Measurements from ENCODE around the gene CCR6. TPM values are rescaled to one million over a fixed set of nuclear protein-coding genes. Genes with fewer than 3 reads are reported as not detected.

CCR6 gene
- total and polyA plus RNA-seq, 7 donors: 0.46 to 7.7 TPM; not detected in 5

DNA sequence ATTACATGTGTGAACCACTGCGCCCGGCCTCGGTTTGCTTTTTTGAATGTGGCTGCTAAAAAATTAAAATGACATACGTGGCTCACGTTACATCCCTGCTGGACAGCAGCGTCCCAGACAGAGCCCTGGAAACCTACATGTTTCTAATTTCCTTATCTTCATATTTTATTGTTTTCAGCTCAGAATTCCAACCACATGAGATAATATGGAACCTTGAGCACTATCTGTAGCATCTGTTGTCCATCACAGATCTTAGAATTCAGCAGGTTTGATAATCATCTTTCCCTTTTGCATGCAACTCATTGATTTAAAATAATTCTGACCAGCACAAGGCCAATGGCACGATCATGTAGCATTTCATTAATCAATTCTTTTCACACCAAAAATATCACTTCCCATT lies 25.9 kb upstream of the CCR6 start:
- intact Hi-C loops (cut with DNase I): no loop called here
- 93 to 96% methylated on average over 7 of the region's 7 CpGs for WGBS, 2 donors
- no peaks in the 10 kb centered on the region for H3K36me3 ChIP-seq
- TF ChIP-seq EP300 (IDR thresholded peaks at IDR 0.05) (no peak), POLR2AphosphoS5 (IDR thresholded peaks at IDR 0.05) (no peak), POLR2A (IDR thresholded peaks at IDR 0.05) (no peak)
- TF ChIP-seq, protein P1, sequence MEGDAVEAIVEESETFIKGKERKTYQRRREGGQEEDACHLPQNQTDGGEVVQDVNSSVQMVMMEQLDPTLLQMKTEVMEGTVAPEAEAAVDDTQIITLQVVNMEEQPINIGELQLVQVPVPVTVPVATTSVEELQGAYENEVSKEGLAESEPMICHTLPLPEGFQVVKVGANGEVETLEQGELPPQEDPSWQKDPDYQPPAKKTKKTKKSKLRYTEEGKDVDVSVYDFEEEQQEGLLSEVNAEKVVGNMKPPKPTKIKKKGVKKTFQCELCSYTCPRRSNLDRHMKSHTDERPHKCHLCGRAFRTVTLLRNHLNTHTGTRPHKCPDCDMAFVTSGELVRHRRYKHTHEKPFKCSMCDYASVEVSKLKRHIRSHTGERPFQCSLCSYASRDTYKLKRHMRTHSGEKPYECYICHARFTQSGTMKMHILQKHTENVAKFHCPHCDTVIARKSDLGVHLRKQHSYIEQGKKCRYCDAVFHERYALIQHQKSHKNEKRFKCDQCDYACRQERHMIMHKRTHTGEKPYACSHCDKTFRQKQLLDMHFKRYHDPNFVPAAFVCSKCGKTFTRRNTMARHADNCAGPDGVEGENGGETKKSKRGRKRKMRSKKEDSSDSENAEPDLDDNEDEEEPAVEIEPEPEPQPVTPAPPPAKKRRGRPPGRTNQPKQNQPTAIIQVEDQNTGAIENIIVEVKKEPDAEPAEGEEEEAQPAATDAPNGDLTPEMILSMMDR (IDR thresholded peaks at IDR 0.05): no peak
- H3K4me1 ChIP-seq: peaks cover 0 to under 1% (median 0%) of the 10 kb centered on the region in 4 donors
- H3K4me3 ChIP-seq: no peak overlapping the region
- no peak for DNase-seq
- H3K27me3 ChIP-seq: no peaks in the 10 kb centered on the region
- no peak overlapping the region for H3K27ac ChIP-seq
- no peaks in the 10 kb centered on the region for H3K9me3 ChIP-seq

DNA sequence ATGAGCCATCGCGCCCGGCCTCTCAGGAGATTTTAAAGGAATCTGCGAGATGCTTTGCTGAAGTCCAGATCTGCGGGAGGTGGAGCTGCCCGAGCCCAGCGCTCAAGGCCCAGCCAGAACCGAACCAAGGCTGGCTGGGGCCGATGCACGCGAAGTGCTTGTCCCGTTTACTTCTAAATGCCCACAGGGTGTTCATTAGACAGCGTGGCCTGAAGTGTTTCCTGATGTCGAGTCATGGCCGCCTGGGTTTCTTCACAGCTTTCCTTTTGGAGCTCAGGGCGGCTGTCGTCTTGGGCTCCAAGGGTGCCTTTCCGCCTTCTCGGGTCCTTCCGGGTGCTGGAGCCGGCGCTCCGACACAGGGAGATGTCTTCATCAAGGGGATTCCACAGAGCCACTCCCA lies 25.1 kb upstream of the CCR6 start:
- WGBS, 2 donors: 96 to 97% methylated on average over 23 of the region's 23 CpGs
- no peaks in the 10 kb centered on the region for H3K4me1 ChIP-seq

DNA sequence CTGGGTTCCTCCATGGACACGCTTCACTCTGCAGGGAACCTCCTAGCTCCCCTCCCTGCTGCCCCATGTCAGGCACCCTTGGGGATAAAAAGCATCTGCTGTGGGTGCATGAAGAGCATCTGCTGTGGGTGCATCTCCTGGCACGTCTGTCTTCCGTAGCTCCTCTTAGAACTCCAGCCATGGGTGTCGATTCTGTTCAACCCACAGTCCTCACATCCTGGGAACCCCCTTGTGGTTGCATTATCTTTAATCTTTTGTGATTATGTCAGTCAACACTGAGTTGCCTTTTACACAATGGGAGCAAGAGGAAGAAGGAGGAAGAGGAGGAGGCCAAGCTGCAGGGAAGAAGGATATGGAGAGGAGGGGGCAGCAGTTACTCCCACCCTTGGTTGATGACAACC lies 24.1 kb upstream of the CCR6 start:
- no peaks in the 10 kb centered on the region for H3K27me3 ChIP-seq
- no peaks in the 10 kb centered on the region for H3K9me3 ChIP-seq
- intact Hi-C loops (cut with DNase I): no loop called here
- H3K4me1 ChIP-seq: no peaks in the 10 kb centered on the region
- no peak for DNase-seq
- H3K4me3 ChIP-seq: no peak overlapping the region
- no peak for TF ChIP-seq EP300 (IDR thresholded peaks at IDR 0.05)
- TF ChIP-seq POLR2AphosphoS5 (IDR thresholded peaks at IDR 0.05): no peak
- 42 to 87% methylated on average over 4 of the region's 4 CpGs for WGBS, 2 donors
- H3K36me3 ChIP-seq: no peaks in the 10 kb centered on the region
- no peak overlapping the region for H3K27ac ChIP-seq

More for the DNA sequence above, 25.1 kb upstream of the CCR6 start:
- Histone ChIP-seq H3K4me3 (no peak overlapping the region), H3K9me3 (no peaks in the 10 kb centered on the region), H3K36me3 (no peaks in the 10 kb centered on the region), H3K27ac (no peak overlapping the region), H3K27me3 (no peaks in the 10 kb centered on the region)
- intact Hi-C loops (cut with DNase I): no loop called here
- no peak for DNase-seq
- TF ChIP-seq, protein P1 (IDR thresholded peaks at IDR 0.05): no peak
- TF ChIP-seq EP300 (IDR thresholded peaks at IDR 0.05) (no peak), POLR2A (IDR thresholded peaks at IDR 0.05) (no peak), POLR2AphosphoS5 (IDR thresholded peaks at IDR 0.05) (no peak)

DNA sequence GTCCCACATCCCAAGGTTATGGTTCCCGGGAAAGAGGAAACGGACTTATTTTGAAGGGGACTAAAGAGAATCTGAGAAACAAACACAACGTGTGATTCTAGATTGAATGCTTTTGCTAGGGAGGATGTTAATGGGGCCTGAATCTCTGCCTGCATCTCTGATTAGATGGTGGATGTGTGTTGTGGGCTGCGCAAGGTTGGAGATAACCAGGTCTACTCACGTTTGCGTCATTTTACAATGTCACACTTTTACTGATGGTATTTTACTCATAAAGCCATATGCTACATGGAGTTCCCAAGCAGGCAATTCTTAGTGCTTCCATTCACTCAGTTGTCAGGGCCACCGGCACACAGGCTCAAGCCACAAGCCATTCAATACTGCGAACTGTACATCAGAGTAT lies 23.2 kb upstream of the CCR6 start:
- Histone ChIP-seq H3K27me3 (no peaks in the 10 kb centered on the region), H3K9me3 (no peaks in the 10 kb centered on the region), H3K4me1 (no peaks in the 10 kb centered on the region), H3K36me3 (no peaks in the 10 kb centered on the region), H3K27ac (no peak overlapping the region), H3K4me3 (no peak overlapping the region)
- no peak for TF ChIP-seq POLR2A (IDR thresholded peaks at IDR 0.05)
- TF ChIP-seq, protein P1 (IDR thresholded peaks at IDR 0.05): no peak
- TF ChIP-seq EP300 (IDR thresholded peaks at IDR 0.05): no peak
- TF ChIP-seq POLR2AphosphoS5 (IDR thresholded peaks at IDR 0.05): no peak
- no peak for DNase-seq
- intact Hi-C loops (cut with DNase I): no loop called here
- 92% methylated on average over 8 of the region's 8 CpGs for WGBS, 2 donors

DNA sequence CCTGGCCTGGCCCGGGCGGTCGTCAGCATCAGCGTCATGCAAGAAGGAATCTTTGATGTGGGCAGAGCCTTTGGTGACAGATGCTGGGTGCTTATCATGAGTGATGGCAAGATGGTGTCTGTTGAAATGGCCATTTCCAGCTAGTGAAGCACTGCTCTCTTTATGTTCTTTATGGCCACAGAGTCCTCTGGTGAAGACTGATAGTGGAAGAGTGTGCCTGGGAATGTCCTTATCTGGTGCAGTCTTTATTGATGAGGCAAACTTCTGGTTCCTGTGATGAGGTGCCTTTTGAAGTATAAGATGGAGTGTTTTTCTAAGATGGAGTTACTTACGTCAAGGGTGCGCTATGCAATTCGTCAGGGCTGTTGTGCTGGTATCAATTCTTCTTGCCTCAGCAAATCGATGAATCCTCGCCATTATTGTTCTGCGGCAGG lies 22.6 kb upstream of the CCR6 start:
- H3K4me3 ChIP-seq: no peak overlapping the region
- 76 to 78% methylated on average over 10 of the region's 10 CpGs for WGBS, 2 donors
- intact Hi-C loops (cut with DNase I): no loop called here
- TF ChIP-seq POLR2A (IDR thresholded peaks at IDR 0.05): no peak
- TF ChIP-seq POLR2AphosphoS5 (IDR thresholded peaks at IDR 0.05): no peak
- TF ChIP-seq, protein P1 (IDR thresholded peaks at IDR 0.05): no peak
- no peak for TF ChIP-seq EP300 (IDR thresholded peaks at IDR 0.05)
- DNase-seq: no peak
- H3K9me3 ChIP-seq: no peaks in the 10 kb centered on the region
- no peaks in the 10 kb centered on the region for H3K36me3 ChIP-seq
- no peaks in the 10 kb centered on the region for H3K27me3 ChIP-seq
- no peaks in the 10 kb centered on the region for H3K4me1 ChIP-seq
- no peak overlapping the region for H3K27ac ChIP-seq

All from sigmoid colon (tissue), 7 donors.